ENCODE results near the gene LYPLA2. TPM values are rescaled to one million over a fixed set of nuclear protein-coding genes. Genes with fewer than 3 reads are reported as not detected.

LYPLA2 gene
- total and polyA plus RNA-seq, 2 of the 4 experiments (the other 2 are of a cell fraction): 44.3 to 78.6 TPM

GRCh38 chr1:23816361-23816760 lies 25.4 kb downstream of the LYPLA2 start:
- no peaks in the 10 kb centered on the region for H3K4me1 ChIP-seq (ENCODE audit: control insufficient read depth, insufficient read depth, low read length)
- no peak overlapping the region for H3K18ac ChIP-seq (ENCODE audit: low read depth, low read length)
- no peak overlapping the region for H4K91ac ChIP-seq (ENCODE audit: insufficient read depth, low read depth, low read length)
- H2AK9ac ChIP-seq (replicated peaks; ENCODE audit: low read depth, low read length, poor library complexity): no peak overlapping the region
- intact Hi-C loops (cut with micrococcal nuclease) (no loop called here), in situ Hi-C loops (cut with MboI; ENCODE audit: low sequenced_read_pairs) (no loop called here), dilution Hi-C loops (cut with HindIII; ENCODE audit: low sequenced_read_pairs, unreplicated experiment) (no loop called here)
- H3K9ac ChIP-seq (ENCODE audit: low read depth, low read length): no peak overlapping the region
- no peak overlapping the region for H2BK15ac ChIP-seq (ENCODE audit: low read depth, low read length)
- no peak overlapping the region for H4K5ac ChIP-seq (ENCODE audit: low read depth, low read length)
- H3K79me1 ChIP-seq (ENCODE audit: low read depth in 1 of 2, low read length in 2 of 2): no peaks in the 10 kb centered on the region
- H2AFZ ChIP-seq (replicated peaks; ENCODE audit: low read length, poor library complexity): no peak overlapping the region
- POLR2A ChIA-PET (ENCODE audit: unreplicated experiment): no interaction called here
- H2BK5ac ChIP-seq (ENCODE audit: low read depth, low read length, poor library complexity, severe bottlenecking): no peak overlapping the region
- H3K4ac ChIP-seq (ENCODE audit: low read depth, low read length): no peak overlapping the region
- H2BK120ac ChIP-seq (ENCODE audit: low read depth, low read length): no peak overlapping the region
- no peak overlapping the region for H2AK5ac ChIP-seq (ENCODE audit: low read depth, low read length)
- BruUV-seq (replicated peaks): no TSS peak
- H3K9me1 ChIP-seq (ENCODE audit: insufficient read depth, low read length): no peaks in the 10 kb centered on the region
- TF ChIP-seq USF2 (IDR thresholded peaks at IDR 0.05; ENCODE audit: low read depth, low read length): no peak
- WGBS, 2 experiments (ENCODE audit: extremely low coverage in 2 of 2, insufficient read length in 1 of 2): no CpG with 5 or more reads among the region's 3 CpGs
- no peak overlapping the region for H3K14ac ChIP-seq (replicated peaks; ENCODE audit: low read depth, low read length)
- no peak overlapping the region for H3K27ac ChIP-seq (ENCODE audit: insufficient read depth, low read length)
- CTCF ChIA-PET: interaction anchor here (1.5 kb wide), 1 partner anchor 44 kb away, joined by 5 read pairs; no protein-coding TSS in a partner anchor
- no peak overlapping the region for H4K8ac ChIP-seq (ENCODE audit: low read depth in 2 of 2, low read length in 2 of 2)
- no peaks in the 10 kb centered on the region for H4K20me1 ChIP-seq (ENCODE audit: insufficient read depth, low read length)
- peaks cover 42% of the 10 kb centered on the region for H3K36me3 ChIP-seq (ENCODE audit: control insufficient read depth, insufficient read depth, low read length)
- H2BK20ac ChIP-seq (ENCODE audit: low read depth, low read length): no peak overlapping the region
- DNase-seq (no peak), ATAC-seq (ENCODE audit: low read depth) (no peak)
- H3K23ac ChIP-seq (ENCODE audit: low read depth, low read length): no peak overlapping the region
- no peak overlapping the region for H3K4me2 ChIP-seq (ENCODE audit: low read depth, low read length)
- H3K56ac ChIP-seq (ENCODE audit: extremely low read depth, insufficient read depth, low read length): no peak overlapping the region
- no peak overlapping the region for H3K4me3 ChIP-seq (ENCODE audit: insufficient read depth, low read depth, low read length)
- H3K27me3 ChIP-seq (ENCODE audit: control insufficient read depth, insufficient read depth, low read length): no peaks in the 10 kb centered on the region
- H3K9me3 ChIP-seq (ENCODE audit: control insufficient read depth, insufficient read depth, low read length): no peaks in the 10 kb centered on the region

Data from IMR-90 (cell line).